Prostate gland (tissue), 2 donors: ENCODE data around the gene TBC1D16. TPM values are rescaled to one million over a fixed set of nuclear protein-coding genes. Genes with fewer than 3 reads are reported as not detected.

Experiments used
- DNase-seq: peaks from one replicate; pipeline ENCODE4 v3.0.0-alpha.2; 2019; ENCODE audit warnings: low spot score
- H3K27ac ChIP-seq, 2 donors: fragments of 200-600 bp; sonication (generic); 2 replicates each; pipeline ENCODE4 v1.5.1; 2017 to 2019
- H3K27me3 ChIP-seq: fragments of 200-600 bp; sonication (generic); replicated peaks from 2 replicates; pipeline ENCODE4 v1.5.1; 2019; ENCODE audit not compliant: insufficient read depth
- H3K36me3 ChIP-seq, 2 donors: fragments of 200-600 bp; sonication (generic); 1 replicate in 1 of 2; 2 replicates in 1 of 2; pipeline versions ENCODE4 v1.5.1 to v1.8.1; 2017 to 2019
- H3K4me1 ChIP-seq: fragments of 200-600 bp; sonication (generic); replicated peaks from 2 replicates; pipeline ENCODE4 v1.5.1; 2019
- H3K4me3 ChIP-seq, 2 donors: fragments of 200-600 bp; sonication (generic); 2 replicates each; pipeline ENCODE4 v1.5.1; 2017 to 2019
- H3K9me3 ChIP-seq: fragments of 200-600 bp; sonication (generic); 2 replicates; pipeline ENCODE4 v1.5.1; 2017
- POLR2A ChIP-seq: fragments of 450-650 bp; IDR thresholded peaks from one replicate; pipeline ENCODE4 v1.6.1; 2016; ENCODE audit warnings: antibody characterized with exemption, mild to moderate bottlenecking
- POLR2AphosphoS5 ChIP-seq: sonication (generic); formaldehyde crosslinking; IDR thresholded peaks from one replicate; pipeline ENCODE4 v1.6.1; 2017; ENCODE audit warnings: antibody characterized with exemption
- WGBS: methylation state at CpG from one replicate; pipeline ENCODE4 v1.1.5; 2018; 5-methylcytosine and 5-hydroxymethylcytosine counted together
- intact Hi-C: fragments of 100-400 bp; cut with DNase I; formaldehyde crosslinking; loops from one replicate; pipeline ENCODE4 v1.14.2; 2022
- total RNA-seq, 2 donors: library from RNA; depleted of rRNA; stranded (reverse); fragments of >200 nt; gene quantifications; one replicate each; pipeline ENCODE4 v1.1.0, GENCODE V29; 2016
- TF ChIP-seq, protein P1 (sequence below), 4 experiments: fragments of 200-600 bp in 2 of 4; fragments of 450-650 bp in 2 of 4; sonication (generic) in 2 of 4; IDR thresholded peaks; 1 replicate in 3 of 4; 2 replicates in 1 of 4; pipeline ENCODE4 v1.5.1; 2016 to 2019; ENCODE audit warnings: antibody characterized with exemption in 4 of 4, mild to moderate bottlenecking in 2 of 4, moderate library complexity in 2 of 4

Gene TBC1D16
- total RNA-seq, 2 donors from 2014 or later = 29.1 to 41.9 TPM

DNA sequence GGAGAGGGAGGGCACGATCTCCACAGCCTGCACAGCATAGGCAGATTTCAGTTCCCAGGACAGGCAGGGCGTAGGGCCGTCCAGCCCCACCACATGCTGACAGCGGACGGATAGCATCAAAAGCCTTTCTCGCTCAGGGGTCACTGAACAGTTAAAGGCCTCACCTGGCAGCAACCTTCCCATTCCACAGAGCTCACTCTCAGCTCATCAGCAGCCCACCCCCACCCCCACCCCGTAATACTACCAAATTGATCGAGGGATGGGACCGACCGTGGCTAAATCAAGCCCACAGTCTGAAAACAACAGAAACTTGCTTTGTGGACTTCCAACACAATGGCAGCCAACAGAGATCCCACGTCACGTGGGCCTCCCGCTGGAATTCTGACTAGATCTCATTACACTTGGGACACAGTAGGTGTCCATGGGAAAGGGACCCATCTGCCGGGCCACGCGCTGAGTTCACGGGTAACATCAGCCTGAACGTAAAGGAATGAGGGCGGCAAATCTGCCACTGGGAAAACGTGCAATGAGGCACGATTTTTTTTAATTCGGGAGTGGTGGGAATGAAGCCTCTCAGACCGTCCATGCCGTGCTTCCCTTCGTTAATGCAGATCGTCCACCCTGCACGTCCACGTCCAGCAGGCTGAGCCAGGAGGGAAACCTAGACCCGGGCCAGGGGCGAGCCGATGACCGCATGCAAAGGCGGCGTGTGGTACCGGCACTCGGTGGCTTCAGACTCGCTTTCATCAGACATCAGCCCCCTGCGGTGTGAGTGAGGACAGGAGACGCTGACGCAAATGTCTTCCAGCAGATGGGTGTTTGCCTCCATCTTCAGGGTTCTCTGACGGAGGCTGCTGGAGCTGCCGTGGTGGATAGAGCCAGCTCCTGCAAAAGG, 92.1 kb downstream of the TBC1D16 start:
- no peak overlapping the region for H3K27ac ChIP-seq
- no peak overlapping the region for H3K4me3 ChIP-seq
- peaks cover 6 to 10% of the 10 kb centered on the region in 2 donors for H3K36me3 ChIP-seq
- no peak for TF ChIP-seq POLR2A
- TF ChIP-seq, protein P1, sequence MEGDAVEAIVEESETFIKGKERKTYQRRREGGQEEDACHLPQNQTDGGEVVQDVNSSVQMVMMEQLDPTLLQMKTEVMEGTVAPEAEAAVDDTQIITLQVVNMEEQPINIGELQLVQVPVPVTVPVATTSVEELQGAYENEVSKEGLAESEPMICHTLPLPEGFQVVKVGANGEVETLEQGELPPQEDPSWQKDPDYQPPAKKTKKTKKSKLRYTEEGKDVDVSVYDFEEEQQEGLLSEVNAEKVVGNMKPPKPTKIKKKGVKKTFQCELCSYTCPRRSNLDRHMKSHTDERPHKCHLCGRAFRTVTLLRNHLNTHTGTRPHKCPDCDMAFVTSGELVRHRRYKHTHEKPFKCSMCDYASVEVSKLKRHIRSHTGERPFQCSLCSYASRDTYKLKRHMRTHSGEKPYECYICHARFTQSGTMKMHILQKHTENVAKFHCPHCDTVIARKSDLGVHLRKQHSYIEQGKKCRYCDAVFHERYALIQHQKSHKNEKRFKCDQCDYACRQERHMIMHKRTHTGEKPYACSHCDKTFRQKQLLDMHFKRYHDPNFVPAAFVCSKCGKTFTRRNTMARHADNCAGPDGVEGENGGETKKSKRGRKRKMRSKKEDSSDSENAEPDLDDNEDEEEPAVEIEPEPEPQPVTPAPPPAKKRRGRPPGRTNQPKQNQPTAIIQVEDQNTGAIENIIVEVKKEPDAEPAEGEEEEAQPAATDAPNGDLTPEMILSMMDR (IDR thresholded peaks at IDR 0.05) = no peak
- no peak for TF ChIP-seq POLR2AphosphoS5
- 94% methylated on average over 42 of the region's 42 CpGs for WGBS
- no peaks in the 10 kb centered on the region for H3K27me3 ChIP-seq
- intact Hi-C loops = no loop called here
- no peaks in the 10 kb centered on the region for H3K4me1 ChIP-seq
- DNase-seq = no peak
- H3K9me3 ChIP-seq = no peaks in the 10 kb centered on the region

- H3K36me3 ChIP-seq = peaks cover 6 to 10% of the 10 kb centered on the region in 2 donors
- no peak overlapping the region for H3K4me3 ChIP-seq
- no peaks in the 10 kb centered on the region for H3K9me3 ChIP-seq
- intact Hi-C loops = no loop called here
- no peak for DNase-seq
- H3K4me1 ChIP-seq = no peaks in the 10 kb centered on the region
- 70% methylated on average over 35 of the region's 35 CpGs for WGBS
- no peak overlapping the region for H3K27ac ChIP-seq
- TF ChIP-seq POLR2A (no peak), POLR2AphosphoS5 (peak; percentile 7)
- TF ChIP-seq, protein P1 (IDR thresholded peaks at IDR 0.05) = no peak
- no peaks in the 10 kb centered on the region for H3K27me3 ChIP-seq
Measured at GRCh38 chr17:79942591-79943346, 92.9 kb downstream of the TBC1D16 start.

DNA sequence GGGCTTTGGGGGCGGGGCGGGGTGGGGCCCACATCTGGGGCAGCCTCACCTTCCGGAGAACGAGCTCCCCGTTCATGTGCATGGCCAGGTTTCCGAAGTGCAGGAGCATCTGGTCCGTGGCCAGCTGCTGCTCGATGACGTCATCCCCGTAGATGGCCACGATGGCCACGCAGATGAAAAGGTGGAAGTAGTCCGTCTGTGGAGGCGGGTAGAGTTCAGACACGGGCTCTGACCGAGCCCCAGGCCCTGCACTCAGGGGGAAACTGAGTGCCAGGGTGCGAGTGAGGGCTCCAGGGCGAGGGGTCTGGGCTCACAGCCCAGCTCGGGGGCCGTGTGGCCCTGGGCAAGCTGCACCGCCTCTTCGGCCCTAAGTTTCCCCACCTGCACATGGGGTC, 93.7 kb downstream of the TBC1D16 start:
- no peak overlapping the region for H3K27ac ChIP-seq
- WGBS = 91% methylated on average over 20 of the region's 22 CpGs
- no peak overlapping the region for H3K4me3 ChIP-seq
- H3K36me3 ChIP-seq = peaks cover 6 to 10% of the 10 kb centered on the region in 2 donors
- no peak for DNase-seq
- TF ChIP-seq POLR2AphosphoS5 = no peak
- no peak for TF ChIP-seq POLR2A
- TF ChIP-seq, protein P1 (IDR thresholded peaks at IDR 0.05) = no peak
- H3K27me3 ChIP-seq = no peaks in the 10 kb centered on the region
- H3K9me3 ChIP-seq = no peaks in the 10 kb centered on the region
- no peaks in the 10 kb centered on the region for H3K4me1 ChIP-seq
- intact Hi-C loops = no loop called here

- intact Hi-C loops = no loop called here
- no peaks in the 10 kb centered on the region for H3K27me3 ChIP-seq
- no peak for DNase-seq
- H3K4me1 ChIP-seq = no peaks in the 10 kb centered on the region
- 87% methylated on average over 26 of the region's 28 CpGs for WGBS
- H3K9me3 ChIP-seq = no peaks in the 10 kb centered on the region
- peaks cover 6 to 10% of the 10 kb centered on the region in 2 donors for H3K36me3 ChIP-seq
- TF ChIP-seq POLR2AphosphoS5 = no peak
- no peak for TF ChIP-seq POLR2A
- TF ChIP-seq, protein P1 (IDR thresholded peaks at IDR 0.05) = no peak
- no peak overlapping the region for H3K4me3 ChIP-seq
- H3K27ac ChIP-seq = no peak overlapping the region
Measured at GRCh38 chr17:79941088-79942010, 94.3 kb downstream of the TBC1D16 start.
